ENCODE measurements around the gene RASGRP3. TPM values are rescaled to one million over a fixed set of nuclear protein-coding genes. Genes with fewer than 3 reads are reported as not detected.
A peak's percentile ranks its signal among the peaks of the same experiment; 100 is the strongest.

RASGRP3 gene
- total and polyA plus RNA-seq, 10 donors: 13.2 to 68.1 (median 44.5) TPM

DNA sequence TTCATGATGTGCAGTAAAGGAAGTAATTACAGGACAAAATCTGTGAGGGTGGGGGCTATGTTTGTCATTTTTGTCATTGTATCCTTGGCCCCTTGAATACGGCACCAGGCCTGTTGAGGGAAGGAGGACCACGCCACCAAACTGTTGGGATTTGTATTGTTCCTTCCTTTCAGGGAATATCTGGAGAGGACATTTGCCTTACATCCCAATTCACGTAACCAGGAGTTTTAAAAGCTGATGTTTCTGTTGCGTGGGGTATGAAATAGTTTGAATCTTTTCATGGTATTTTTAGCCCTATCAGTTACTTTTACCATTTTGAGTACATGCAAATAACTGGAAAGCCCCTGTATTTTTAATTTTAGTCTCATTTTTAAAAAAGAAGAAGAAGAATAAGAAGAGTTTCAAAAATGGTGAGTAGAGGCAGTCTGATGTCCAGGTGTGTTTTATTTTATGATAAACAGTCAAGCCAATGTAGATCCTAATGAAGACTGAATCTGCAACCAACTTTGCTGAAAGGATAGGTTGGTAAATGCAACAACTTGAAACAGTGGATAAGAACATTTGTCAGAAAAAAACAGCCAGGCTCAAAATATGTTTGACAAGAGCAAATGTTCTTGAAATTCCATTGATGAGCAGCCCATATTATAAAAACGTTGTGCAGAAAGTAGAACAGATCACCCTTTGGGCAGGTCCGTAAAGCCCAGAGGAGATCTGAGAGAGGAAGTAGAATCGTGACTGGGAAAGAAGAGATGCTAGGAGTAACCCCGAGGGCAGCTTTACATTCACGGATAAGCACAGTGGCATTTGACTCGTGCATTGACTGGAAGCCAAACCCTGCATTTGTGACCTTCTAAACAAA lies 54.5 kb downstream of the RASGRP3 start:
- Histone ChIP-seq H3K27me3 (replicated peaks in 1 of 7) (no peaks in the 10 kb centered on the region), H3K4me1 (peaks cover 0 to 75% (median 24%) of the 10 kb centered on the region in 6 donors), H3K4me3 (peak overlapping the region in 1 of 8 donors; percentile 8), H3K9me3 (no peaks in the 10 kb centered on the region), H3K27ac (peak overlapping the region; percentile 38 to 89 (median 68)), H3K36me3 (peaks cover 0 to 55% (median 6%) of the 10 kb centered on the region in 6 donors)
- WGBS, 5 donors: 64 to 75% (median 68%) methylated on average over 9 to 10 of the region's 10 CpGs
- intact Hi-C loops (cut with DNase I; ENCODE audit: low total_unique reads): no loop called here
- TF ChIP-seq POLR2A (IDR thresholded peaks at IDR 0.05): peak in 1 of 3 donors; percentile 17
- TF ChIP-seq, protein P1, sequence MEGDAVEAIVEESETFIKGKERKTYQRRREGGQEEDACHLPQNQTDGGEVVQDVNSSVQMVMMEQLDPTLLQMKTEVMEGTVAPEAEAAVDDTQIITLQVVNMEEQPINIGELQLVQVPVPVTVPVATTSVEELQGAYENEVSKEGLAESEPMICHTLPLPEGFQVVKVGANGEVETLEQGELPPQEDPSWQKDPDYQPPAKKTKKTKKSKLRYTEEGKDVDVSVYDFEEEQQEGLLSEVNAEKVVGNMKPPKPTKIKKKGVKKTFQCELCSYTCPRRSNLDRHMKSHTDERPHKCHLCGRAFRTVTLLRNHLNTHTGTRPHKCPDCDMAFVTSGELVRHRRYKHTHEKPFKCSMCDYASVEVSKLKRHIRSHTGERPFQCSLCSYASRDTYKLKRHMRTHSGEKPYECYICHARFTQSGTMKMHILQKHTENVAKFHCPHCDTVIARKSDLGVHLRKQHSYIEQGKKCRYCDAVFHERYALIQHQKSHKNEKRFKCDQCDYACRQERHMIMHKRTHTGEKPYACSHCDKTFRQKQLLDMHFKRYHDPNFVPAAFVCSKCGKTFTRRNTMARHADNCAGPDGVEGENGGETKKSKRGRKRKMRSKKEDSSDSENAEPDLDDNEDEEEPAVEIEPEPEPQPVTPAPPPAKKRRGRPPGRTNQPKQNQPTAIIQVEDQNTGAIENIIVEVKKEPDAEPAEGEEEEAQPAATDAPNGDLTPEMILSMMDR (IDR thresholded peaks at IDR 0.05 in 8 of 11, conservative IDR thresholded peaks at IDR 0.05 in 3 of 11): no peak
- no peak for DNase-seq

DNA sequence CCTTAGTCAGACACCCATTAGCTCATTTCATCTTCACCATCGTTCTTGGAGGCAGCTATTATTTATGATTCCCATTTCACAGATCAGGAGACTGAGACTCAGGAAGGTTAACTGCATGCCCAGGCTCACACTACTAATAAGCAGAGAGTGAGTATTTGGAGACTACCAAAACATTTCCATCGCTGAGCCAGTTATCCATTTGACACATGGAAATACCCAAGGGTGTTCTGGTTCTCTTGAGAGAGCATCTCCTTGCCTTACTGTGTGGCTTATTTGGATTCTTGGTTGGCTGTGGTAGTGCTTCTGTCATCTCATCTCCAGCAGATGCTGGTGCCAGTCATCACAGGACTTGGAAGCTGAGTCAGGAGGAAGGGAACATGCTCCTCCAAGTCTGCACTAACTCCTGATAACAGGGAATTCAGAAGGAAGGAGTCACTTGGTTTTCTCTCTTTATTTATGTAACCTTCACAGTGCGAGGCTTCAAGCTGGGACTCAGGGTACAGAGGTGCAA lies 55.2 kb downstream of the RASGRP3 start:
- Histone ChIP-seq H3K4me3 (peak overlapping the region in 1 of 8 donors; percentile 8), H3K27me3 (replicated peaks in 1 of 7) (no peaks in the 10 kb centered on the region), H3K9me3 (peaks cover 0 to 4% (median under 1%) of the 10 kb centered on the region in 8 donors), H3K4me1 (peaks cover 0 to 68% (median 21%) of the 10 kb centered on the region in 6 donors), H3K36me3 (peaks cover 0 to 61% (median 6%) of the 10 kb centered on the region in 6 donors), H3K27ac (peak overlapping the region; percentile 4 to 89 (median 68))
- intact Hi-C loops (cut with DNase I; ENCODE audit: low total_unique reads): no loop called here
- no peak for DNase-seq
- WGBS, 5 donors: 74 to 87% (median 84%) methylated on average over 3 of the region's 3 CpGs
- no peak for TF ChIP-seq POLR2AphosphoS5 (IDR thresholded peaks at IDR 0.05)
- TF ChIP-seq, protein P1 (IDR thresholded peaks at IDR 0.05 in 8 of 11, conservative IDR thresholded peaks at IDR 0.05 in 3 of 11): no peak
- no peak for TF ChIP-seq POLR2A (IDR thresholded peaks at IDR 0.05)

DNA sequence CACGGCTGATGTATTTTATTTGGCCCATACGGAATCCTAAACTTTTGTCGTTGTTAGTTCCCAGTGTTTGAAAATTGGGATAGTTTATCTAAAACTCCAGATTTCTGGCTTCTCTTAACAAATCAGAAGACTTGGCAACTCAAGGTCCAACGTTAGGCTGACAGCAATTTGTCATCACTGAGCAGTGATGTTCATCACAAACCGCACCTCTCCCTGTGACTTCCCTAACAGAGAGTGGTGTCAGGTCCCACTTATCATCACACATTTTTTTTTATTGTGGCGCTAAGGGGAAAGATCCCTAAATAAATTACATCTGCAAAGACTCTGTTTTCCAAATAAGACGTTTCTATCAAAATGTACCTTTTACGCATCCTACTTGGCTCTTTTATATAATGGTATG lies 55.7 kb downstream of the RASGRP3 start:
- no peak overlapping the region for H3K4me3 ChIP-seq
- intact Hi-C loops (cut with DNase I; ENCODE audit: low total_unique reads): no loop called here
- H3K27ac ChIP-seq: peak overlapping the region in 5 of 8 donors; percentile 21 to 89 (median 78)

More for the DNA sequence above, 55.7 kb downstream of the RASGRP3 start:
- no peaks in the 10 kb centered on the region for H3K27me3 ChIP-seq (replicated peaks in 1 of 7)
- H3K36me3 ChIP-seq: peaks cover 0 to 61% (median 8%) of the 10 kb centered on the region in 6 donors
- H3K9me3 ChIP-seq: peaks cover 0 to 9% (median 3%) of the 10 kb centered on the region in 8 donors
- TF ChIP-seq POLR2A (IDR thresholded peaks at IDR 0.05): no peak
- TF ChIP-seq, protein P1 (IDR thresholded peaks at IDR 0.05 in 8 of 11, conservative IDR thresholded peaks at IDR 0.05 in 3 of 11): no peak
- no peak for TF ChIP-seq POLR2AphosphoS5 (IDR thresholded peaks at IDR 0.05)
- WGBS, 5 donors: 72 to 81% (median 77%) methylated on average over 8 of the region's 8 CpGs
- H3K4me1 ChIP-seq: peaks cover 0 to 64% (median 21%) of the 10 kb centered on the region in 6 donors
- DNase-seq: no peak
